Stimulated activated CD4-positive, alpha-beta T cell treated with anti-CD3 and anti-CD28 coated beads, Interleukin-2, amount 100 ng/mL, for 24 hours (primary cell): ENCODE data around the gene NCF2.

Experiments used
- DNase-seq, 2 donors: peaks; one replicate each; pipeline ENCODE4 v3.0.0-alpha.2; 2020

NCF2 gene

GRCh38 chr1:183582021-183582713 lies 8.1 kb downstream of the NCF2 start:
- DNase-seq: no peak

GRCh38 chr1:183580281-183580682 lies 10.0 kb downstream of the NCF2 start:
- no peak for DNase-seq

DNA sequence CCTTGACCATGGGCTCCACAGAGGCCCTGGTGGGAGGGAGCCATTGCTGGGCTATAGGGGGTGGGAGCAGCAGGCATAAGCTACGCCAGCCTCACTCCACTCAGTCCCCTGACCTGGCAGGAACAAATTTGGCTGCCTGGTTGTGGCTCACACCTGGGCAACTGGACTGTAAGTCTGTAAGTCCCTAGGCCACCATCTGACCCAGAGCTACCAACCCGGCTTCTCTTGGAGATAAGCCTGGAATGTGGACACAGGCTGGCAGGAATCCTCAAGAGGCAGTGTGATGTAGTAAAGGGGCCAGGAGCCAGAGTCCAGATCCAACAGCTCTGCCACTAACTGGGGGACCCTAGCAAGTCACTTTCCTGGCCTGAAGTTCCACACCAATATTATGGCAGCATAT lies 11.4 kb downstream of the NCF2 start:
- DNase-seq: no peak

DNA sequence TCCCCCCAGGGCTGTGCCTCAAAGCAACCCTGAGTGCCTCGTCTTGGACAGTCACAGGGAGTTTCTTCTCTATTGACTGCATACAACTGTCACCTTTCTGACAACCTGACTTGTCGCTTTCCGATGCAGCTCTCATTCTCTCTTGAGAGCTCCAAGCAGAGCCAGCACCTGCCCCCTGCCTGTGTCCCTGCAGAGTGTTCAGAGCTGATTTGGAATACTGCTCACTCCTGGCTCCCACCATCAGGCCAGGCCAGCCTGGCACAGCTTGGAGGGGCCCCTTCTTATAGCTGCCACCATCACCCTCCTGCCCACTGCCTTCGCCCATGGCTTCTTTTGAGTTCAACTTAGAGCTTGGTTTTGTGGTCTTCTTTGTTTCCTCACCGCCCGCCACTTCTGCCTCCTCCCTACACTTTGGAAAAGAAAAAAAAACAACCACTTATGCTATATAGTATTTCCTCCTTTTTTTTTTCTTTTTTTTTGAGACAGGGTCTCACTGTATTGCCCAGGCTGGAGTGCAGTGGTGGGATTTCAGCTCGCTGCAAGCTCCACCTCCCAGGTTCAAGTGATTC lies 12.3 kb downstream of the NCF2 start:
- no peak for DNase-seq

DNA sequence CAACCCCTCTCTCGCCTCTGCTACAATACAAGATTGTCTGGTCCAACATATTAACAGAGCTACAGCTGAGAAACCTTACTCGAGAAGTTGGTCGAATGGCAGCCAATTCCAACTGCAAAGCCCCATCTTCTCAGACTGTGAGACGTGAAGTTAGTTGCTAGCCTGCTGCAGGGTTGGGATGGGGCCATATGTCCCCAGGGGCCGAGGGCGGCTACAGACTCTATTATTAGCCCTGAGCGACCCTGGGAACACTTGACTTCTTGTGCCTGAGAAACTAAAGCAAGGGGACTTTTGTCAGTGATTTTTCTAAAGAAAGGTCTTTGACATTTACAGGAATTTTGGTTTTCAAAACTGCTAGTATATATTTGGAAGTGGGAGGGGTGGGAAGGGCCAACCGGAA lies 13.7 kb downstream of the NCF2 start:
- no peak for DNase-seq

DNA sequence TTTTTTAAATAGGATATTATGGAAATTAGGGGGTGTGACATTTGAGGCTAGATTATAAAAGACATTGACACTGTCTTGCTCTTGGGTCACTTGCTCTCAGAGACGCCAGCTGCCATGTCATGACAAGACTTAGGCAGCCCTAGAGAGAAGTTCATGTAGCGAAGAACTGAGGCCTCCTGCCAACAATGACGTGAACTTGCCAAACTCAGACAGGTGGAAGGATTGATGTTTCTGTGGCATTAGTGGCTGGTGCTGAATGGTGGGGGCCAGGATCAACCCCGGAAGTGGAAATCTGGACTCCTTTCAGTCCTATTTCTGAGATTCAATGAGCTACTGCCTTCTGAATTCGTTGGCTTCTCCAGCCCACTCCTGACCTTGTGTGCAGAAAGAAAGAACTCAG lies 14.7 kb downstream of the NCF2 start:
- no peak for DNase-seq

- no peak for DNase-seq
Observed at GRCh38 chr1:183572721-183573120, 17.5 kb downstream of the NCF2 start.

DNA sequence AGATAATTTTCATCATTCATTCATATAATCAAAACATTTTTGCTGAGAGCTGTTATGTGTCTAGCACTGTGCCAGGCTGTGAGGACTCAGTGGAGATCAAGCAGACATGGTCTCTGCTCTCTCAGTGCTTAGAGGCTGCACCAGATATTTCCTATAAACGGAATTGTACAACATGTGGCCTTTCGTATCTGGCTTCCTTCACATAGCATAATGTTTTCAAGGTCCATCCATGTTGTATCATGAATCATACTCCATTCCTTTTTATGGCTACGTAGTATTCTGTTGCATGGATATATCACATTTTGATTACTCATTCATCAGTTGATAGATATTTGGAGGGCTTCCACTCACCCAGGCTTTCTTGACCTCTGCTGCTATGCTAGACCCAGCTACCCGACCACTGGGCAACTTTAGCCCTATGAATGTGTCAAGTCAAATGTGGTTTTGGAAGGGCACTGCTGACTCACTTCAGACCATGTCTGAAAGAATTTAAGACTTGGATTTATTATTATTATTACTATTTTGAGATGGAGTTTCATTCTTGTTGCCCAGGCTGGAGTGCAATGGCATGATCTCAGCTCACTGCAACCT lies 18.5 kb downstream of the NCF2 start:
- no peak for DNase-seq

DNA sequence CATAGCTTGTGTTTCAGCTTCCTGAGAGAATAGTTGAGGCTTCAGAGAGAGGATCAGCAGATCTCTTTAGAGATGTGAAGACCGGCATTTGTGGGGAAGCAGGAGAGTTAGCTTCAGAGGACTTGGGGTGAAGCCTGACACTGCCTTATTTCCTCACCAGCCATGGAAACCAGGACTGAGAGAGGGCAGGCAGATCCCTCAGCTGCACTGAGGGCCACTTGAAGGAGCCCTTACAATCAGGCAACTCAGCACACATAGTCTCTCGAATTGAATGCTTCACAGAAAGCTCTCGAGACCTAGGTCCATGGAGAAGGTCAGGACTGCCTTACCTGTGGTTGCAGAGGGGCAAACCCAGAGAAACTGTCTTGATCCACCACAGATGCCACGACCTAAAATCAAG lies 19.8 kb downstream of the NCF2 start:
- no peak for DNase-seq

GRCh38 chr1:183569801-183570200 lies 20.5 kb downstream of the NCF2 start:
- no peak for DNase-seq

DNA sequence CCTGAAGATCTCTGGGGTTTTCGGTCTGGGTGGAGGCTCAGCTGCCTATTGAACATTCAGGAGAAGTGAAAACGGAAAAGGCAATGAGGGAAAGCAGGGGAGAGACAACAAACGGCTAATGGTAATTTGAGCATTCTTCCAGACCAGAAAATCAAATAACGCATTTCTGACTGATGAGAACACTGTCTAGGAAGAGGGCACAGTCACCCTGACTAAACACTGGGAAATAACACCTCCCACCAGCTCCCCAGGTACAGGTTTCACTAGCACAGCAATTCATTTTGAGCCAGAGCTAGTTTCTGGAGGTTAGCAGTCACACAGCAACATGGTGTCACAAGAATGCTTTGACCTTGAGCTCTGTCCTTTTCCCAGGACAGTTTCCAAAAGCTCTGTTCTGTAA lies 21.1 kb downstream of the NCF2 start:
- DNase-seq: no peak

- DNase-seq: no peak
Observed at GRCh38 chr1:183568176-183569021, 21.9 kb downstream of the NCF2 start.

DNA sequence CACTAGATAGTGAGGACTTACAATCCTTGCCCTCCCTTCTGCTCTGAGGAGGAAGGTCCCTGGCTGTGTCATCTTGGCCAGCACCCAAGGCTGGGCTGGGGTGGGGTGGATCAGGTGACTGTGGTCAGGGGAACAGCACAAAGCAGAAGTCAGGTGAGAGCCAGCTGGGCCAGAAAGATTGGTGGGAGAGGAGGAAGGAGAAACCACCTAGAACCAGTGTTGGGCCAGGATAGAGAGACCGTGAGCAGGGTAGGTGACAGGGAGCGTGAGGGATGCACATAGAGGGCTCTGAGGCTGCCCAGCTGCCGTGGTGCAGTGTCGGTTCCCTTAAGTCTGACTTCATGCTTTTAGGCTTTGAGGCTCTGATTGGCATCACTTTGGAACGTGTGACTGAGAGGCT lies 22.7 kb downstream of the NCF2 start:
- no peak for DNase-seq

DNA sequence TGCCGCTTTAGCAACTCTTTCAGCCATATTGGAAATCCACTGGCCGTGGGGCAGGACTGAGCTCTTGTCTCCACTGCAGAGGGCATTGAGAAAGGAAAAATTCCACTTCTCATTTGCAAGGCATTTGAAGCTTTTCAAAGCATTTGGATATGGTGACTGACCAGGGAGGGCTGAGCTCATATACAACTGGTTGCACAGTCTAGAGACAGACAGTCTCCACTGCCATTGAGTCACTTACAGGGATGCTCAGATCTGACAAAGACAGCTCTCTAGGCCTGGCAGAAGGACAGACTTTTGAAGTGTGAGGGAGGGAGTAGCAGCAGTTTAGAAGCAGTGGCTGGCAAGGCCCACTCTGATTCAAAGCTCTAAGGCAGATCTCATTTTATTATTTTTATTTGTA lies 24.2 kb downstream of the NCF2 start:
- no peak for DNase-seq

- no peak for DNase-seq
Observed at GRCh38 chr1:183565261-183565660, 25.0 kb downstream of the NCF2 start.

GRCh38 chr1:183562701-183563100 lies 27.6 kb downstream of the NCF2 start:
- DNase-seq: no peak

DNA sequence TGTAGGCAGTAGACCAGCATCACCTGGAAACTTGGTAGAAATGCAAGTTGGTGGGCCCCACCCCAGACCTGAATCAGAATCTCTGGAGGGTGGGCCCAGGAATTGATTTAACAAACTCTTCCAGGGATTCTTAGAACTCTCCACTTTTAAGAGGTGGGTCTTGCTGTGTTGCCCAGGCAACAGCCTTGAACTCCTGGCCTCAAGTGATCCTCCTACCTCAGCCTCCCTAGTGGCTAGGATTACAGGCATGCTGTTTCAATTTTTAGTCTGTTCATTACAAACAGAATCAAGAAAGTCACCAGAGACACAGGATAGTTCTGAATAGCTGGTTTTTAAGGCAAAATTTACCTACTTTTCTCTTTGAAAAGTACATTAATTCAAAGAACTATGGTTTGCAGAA lies 31.2 kb downstream of the NCF2 start:
- no peak for DNase-seq

DNA sequence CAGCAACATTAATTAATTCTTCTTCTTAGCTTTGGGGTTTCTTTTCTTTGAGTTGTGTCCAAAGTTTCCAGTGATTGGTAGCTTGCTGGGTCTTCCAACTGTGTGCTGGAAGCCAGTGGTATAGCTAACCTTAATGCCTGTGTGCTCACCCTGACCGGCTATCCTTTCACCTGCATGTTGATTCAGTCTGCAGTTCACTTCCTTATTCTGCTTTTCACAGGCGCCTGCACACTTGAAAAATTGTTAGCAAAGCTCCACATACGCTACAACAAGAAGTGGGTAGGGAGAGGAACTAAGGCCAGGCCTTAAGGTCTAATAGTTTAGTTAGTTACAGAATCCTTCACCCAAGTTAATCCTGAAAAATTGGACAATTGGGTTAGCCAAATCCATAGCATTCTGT lies 35.7 kb downstream of the NCF2 start:
- DNase-seq: no peak

DNA sequence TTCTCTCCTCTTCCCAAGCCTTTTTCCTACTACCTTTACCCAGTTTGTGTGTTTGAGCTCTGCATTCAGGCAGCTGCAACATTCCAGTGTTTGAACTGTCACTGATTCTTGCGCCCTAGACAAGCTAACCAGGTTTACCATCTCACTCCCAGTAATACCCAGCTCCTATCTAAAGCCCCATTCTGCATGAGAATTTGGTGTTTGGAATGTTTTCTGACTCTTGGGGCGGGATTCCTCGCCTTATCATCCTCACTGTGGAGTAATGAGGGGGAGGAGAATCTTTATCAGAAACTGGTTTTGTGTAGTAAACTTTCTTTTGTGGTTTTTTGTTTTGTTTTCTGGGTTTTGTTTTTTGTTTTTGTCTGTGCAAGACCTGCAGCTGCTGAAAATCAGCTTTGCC lies 36.5 kb downstream of the NCF2 start:
- no peak for DNase-seq

GRCh38 chr1:183553331-183553730 lies 36.9 kb downstream of the NCF2 start:
- no peak for DNase-seq

GRCh38 chr1:183552891-183553290 lies 37.4 kb downstream of the NCF2 start:
- no peak for DNase-seq

DNA sequence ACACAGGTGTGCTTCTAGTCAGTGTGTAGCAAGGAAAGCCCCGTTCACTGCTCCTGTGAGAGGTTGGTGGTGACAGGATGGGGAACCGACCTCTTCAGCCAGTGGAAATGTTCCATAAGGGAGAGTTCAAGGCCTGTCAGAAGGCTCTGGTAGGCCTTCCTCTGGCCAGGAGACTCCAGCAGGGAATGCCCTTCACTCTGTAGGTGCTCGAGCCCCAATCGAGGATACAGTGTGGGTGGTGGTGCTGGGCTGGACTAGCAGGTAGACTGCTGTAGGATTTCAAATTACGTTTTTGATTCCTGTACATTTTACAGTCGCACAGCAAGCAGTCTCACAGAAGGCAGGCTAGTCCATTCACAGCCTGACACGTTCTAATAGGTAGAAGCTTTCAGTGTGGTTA lies 37.8 kb downstream of the NCF2 start:
- no peak for DNase-seq

GRCh38 chr1:183551924-183552323 lies 38.3 kb downstream of the NCF2 start:
- no peak for DNase-seq

DNA sequence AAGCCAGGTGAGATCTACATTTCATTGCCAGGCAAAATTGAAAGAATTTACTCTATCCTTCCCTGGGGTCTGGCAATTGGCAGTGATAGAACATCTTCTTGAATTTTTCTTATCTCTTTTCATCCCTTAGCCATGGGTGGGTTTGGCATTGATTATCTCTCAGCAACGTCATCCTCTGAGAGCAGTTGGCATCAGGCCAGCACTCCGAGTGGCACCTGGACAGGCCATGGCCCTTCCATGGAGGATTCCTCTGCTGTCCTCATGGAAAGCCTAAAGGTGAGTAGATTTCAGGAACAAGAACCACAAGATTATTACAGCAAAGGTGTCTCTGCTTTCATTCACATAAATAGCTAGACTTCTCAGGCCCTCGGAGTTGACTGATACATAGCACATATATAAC lies 39.3 kb downstream of the NCF2 start:
- DNase-seq: no peak
